Measurements from ENCODE around the gene E2F1. TPM values are rescaled to one million over a fixed set of nuclear protein-coding genes. Genes with fewer than 3 reads are reported as not detected.

E2F1 gene
- total and polyA plus RNA-seq, 2 donors (not counting 3 experiments of a cell fraction or from before 2014, with no cell fraction given): 20.7 to 29.6 TPM

GRCh38 chr20:33724439-33725094 lies 38.4 kb upstream of the E2F1 start:
- Histone ChIP-seq H2AFZ (ENCODE audit: low read depth, low read length) (no peak overlapping the region), H4K20me1 (replicated peaks; ENCODE audit: control insufficient read depth, extremely low read depth, insufficient read depth, low read length) (no peaks in the 10 kb centered on the region), H3K9me1 (replicated peaks; ENCODE audit: control insufficient read depth, extremely low read depth, insufficient read depth, low read length) (no peaks in the 10 kb centered on the region), H3K79me2 (ENCODE audit: control insufficient read depth, insufficient read depth, low read length) (no peaks in the 10 kb centered on the region), H3K9me3 (replicated peaks; ENCODE audit: control insufficient read depth, insufficient read depth, low read length) (no peaks in the 10 kb centered on the region), H3K4me3 (replicated peaks in 1 of 3; ENCODE audit: insufficient read depth in 1 of 3, low read depth in 1 of 3, low read length in 3 of 3) (no peak overlapping the region), H3K27me3 (ENCODE audit: control insufficient read depth in 2 of 2, insufficient read depth in 2 of 2, low read length in 2 of 2) (no peaks in the 10 kb centered on the region), H3K27ac (ENCODE audit: insufficient read depth, low read depth, low read length) (no peak overlapping the region), H3K4me1 (ENCODE audit: control insufficient read depth, extremely low read depth, insufficient read depth, low read length) (peaks cover 2% of the 10 kb centered on the region), H3K9ac (replicated peaks; ENCODE audit: extremely low read depth, insufficient read depth, low read length) (no peak overlapping the region), H3K4me2 (ENCODE audit: insufficient read depth, low read length) (no peak overlapping the region), H3K36me3 (ENCODE audit: control insufficient read depth in 2 of 2, extremely low read depth in 1 of 2, insufficient read depth in 2 of 2, low read length in 2 of 2) (no peaks in the 10 kb centered on the region)
- TF ChIP-seq MYC (IDR thresholded peaks at IDR 0.05; ENCODE audit: low read depth, low read length): no peak
- no peak for TF ChIP-seq GATA2 (IDR thresholded peaks at IDR 0.05; ENCODE audit: insufficient read depth, insufficient read length, low read depth, low read length)
- no peak for TF ChIP-seq JUN (IDR thresholded peaks at IDR 0.05; ENCODE audit: borderline replicate concordance, insufficient read depth, insufficient read length, low read depth)
- no peak for TF ChIP-seq MAX (IDR thresholded peaks at IDR 0.05; ENCODE audit: insufficient read depth, insufficient read length)
- TF ChIP-seq POLR2A (IDR thresholded peaks at IDR 0.05; ENCODE audit: low read depth, low read length): no peak
- no peak for TF ChIP-seq EZH2 (IDR thresholded peaks at IDR 0.05; ENCODE audit: borderline replicate concordance, low read depth, low read length, severe bottlenecking)
- TF ChIP-seq POLR2AphosphoS5 (IDR thresholded peaks at IDR 0.05; ENCODE audit: insufficient read depth, low read depth, low read length): no peak
- no peak for TF ChIP-seq CTCF (IDR thresholded peaks at IDR 0.05; ENCODE audit: extremely low read depth in 1 of 2, insufficient read depth in 1 of 2, low read depth in 1 of 2, low read length in 2 of 2)
- no peak for TF ChIP-seq FOS (IDR thresholded peaks at IDR 0.05; ENCODE audit: borderline replicate concordance, insufficient read depth, low read length)
- intact Hi-C loops (cut with micrococcal nuclease): no loop called here
- FAIRE-seq (no peak), DNase-seq (ENCODE audit: low read depth, low spot score) (no peak)
- CTCF ChIA-PET: interaction anchor here (0.6 to 1.3 kb wide), 4 partner anchors 9 to 387 kb away, joined by 3 read pairs; partner anchors contain the start of gene EIF2S2
- POLR2A ChIA-PET: no interaction called here
- BruUV-seq (replicated peaks): no TSS peak
- dilution Hi-C loops (cut with MboI; ENCODE audit: extremely low pct_ligation_motif_present, low sequenced_read_pairs): no loop called here
